ENCODE results near the gene MIAT.

MIAT gene

DNA sequence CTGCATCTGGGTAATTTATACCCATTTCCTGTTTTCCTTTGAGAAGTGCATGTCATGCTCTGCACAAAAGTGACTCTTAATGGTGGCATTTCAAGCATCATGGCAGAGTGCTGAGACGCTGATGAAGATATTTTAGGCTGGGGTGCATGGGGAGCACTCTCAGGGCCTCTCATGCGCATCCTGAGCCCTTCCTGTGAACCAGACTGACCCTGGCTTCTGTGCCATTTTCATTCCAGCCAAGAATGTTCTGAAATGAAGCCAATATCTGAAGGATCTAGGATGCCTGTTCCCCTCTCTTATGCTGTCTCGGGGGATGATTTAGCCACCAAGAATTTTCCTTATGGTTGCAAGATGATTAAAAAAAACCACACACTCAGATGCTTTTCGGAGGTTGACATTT is 61.5 kb downstream of the MIAT start:
- no peak overlapping the region for H3K18ac ChIP-seq (ENCODE audit: low read length)

DNA sequence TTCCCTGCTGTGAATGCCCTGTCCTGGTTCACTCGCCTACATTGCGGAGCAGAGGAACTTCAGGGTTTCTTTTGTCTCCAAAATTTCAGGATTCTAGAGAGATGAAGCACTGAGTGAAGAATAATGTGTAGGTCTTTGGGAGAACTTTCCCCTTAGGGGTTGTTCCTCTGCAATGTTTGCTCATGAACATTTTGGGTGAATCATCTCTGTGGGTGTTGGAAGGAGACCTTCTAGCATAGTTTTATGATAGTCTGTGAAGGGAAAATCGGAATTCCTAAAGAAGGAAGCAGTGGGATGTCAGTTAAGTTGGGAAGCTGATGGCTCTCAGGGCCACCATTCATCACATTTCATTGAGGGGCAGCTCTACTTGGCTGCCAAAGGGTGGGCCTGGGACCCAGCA is 64.8 kb downstream of the MIAT start:
- H3K4ac ChIP-seq (ENCODE audit: low read length), result no peak overlapping the region
- H3K4me3 ChIP-seq (ENCODE audit: low read length in 2 of 2), result no peak overlapping the region
- H4K8ac ChIP-seq (ENCODE audit: low read depth, low read length), result no peak overlapping the region
- peak overlapping the region; percentile 11 for H3K14ac ChIP-seq (ENCODE audit: low read length)
- H3K18ac ChIP-seq (ENCODE audit: low read length), result no peak overlapping the region
- no peak overlapping the region for H2BK15ac ChIP-seq (ENCODE audit: low read length)
- H4K91ac ChIP-seq (ENCODE audit: low read depth, low read length, poor library complexity), result no peak overlapping the region
- no peak overlapping the region for H3K9ac ChIP-seq (ENCODE audit: low read depth, low read length, poor library complexity)
- H3K36me3 ChIP-seq (replicated peaks in 1 of 2; ENCODE audit: control insufficient read depth in 2 of 2, insufficient read depth in 2 of 2, low read length in 2 of 2), result peaks cover 0 to 4% of the 10 kb centered on the region in 2 donors
- no peaks in the 10 kb centered on the region for H3K79me1 ChIP-seq (ENCODE audit: low read depth, low read length)
- H2AFZ ChIP-seq (ENCODE audit: low read length), result no peak overlapping the region
- H2BK5ac ChIP-seq (ENCODE audit: low read length), result no peak overlapping the region
- peaks cover 0 to 2% (median 0%) of the 10 kb centered on the region in 3 experiments for H3K27me3 ChIP-seq (ENCODE audit: control insufficient read depth in 3 of 3, insufficient read depth in 3 of 3, low read depth in 1 of 3, low read length in 3 of 3)
- no CpG with 5 or more reads among the region's 3 CpGs for WGBS, 2 donors (ENCODE audit: extremely low coverage in 2 of 2, insufficient read length in 2 of 2, insufficient replicate concordance in 1 of 2)
- peaks cover 0 to 17% of the 10 kb centered on the region in 2 donors for H3K9me3 ChIP-seq (replicated peaks in 1 of 2; ENCODE audit: control insufficient read depth in 2 of 2, insufficient read depth in 1 of 2, low read depth in 1 of 2, low read length in 2 of 2)
- H2AK5ac ChIP-seq (ENCODE audit: low read depth, low read length), result no peak overlapping the region
- no peak overlapping the region for H3K27ac ChIP-seq (replicated peaks; ENCODE audit: low read length)
- no peak overlapping the region for H3K4me2 ChIP-seq (ENCODE audit: insufficient read depth, low read length, poor library complexity, severe bottlenecking)
- no peak overlapping the region for H2BK12ac ChIP-seq (ENCODE audit: low read length)
- H3K4me1 ChIP-seq (ENCODE audit: control insufficient read depth in 2 of 2, insufficient read depth in 1 of 2, low read depth in 1 of 2, low read length in 2 of 2), result peaks cover 0 to under 1% of the 10 kb centered on the region in 2 donors
- H3K23ac ChIP-seq (ENCODE audit: low read depth, low read length, poor library complexity), result no peak overlapping the region
- DNase-seq (ENCODE audit: low spot score), result no peak
- no peak overlapping the region for H2BK120ac ChIP-seq (ENCODE audit: low read depth, low read length)

More for the DNA sequence above, 61.5 kb downstream of the MIAT start:
- H3K4me1 ChIP-seq (ENCODE audit: control insufficient read depth in 2 of 2, insufficient read depth in 1 of 2, low read depth in 1 of 2, low read length in 2 of 2), result peaks cover 8 to 9% of the 10 kb centered on the region in 2 donors
- no CpG with 5 or more reads among the region's 4 CpGs for WGBS, 2 donors (ENCODE audit: extremely low coverage in 2 of 2, insufficient read length in 2 of 2, insufficient replicate concordance in 1 of 2)
- no peak for DNase-seq (ENCODE audit: low spot score)
- H3K9me3 ChIP-seq (replicated peaks in 1 of 2; ENCODE audit: control insufficient read depth in 2 of 2, insufficient read depth in 1 of 2, low read depth in 1 of 2, low read length in 2 of 2), result peaks cover 0 to under 1% of the 10 kb centered on the region in 2 donors
- no peak overlapping the region for H2BK5ac ChIP-seq (ENCODE audit: low read length)
- H3K9ac ChIP-seq (ENCODE audit: low read depth, low read length, poor library complexity), result no peak overlapping the region
- H3K27me3 ChIP-seq (ENCODE audit: control insufficient read depth in 3 of 3, insufficient read depth in 3 of 3, low read depth in 1 of 3, low read length in 3 of 3), result peaks cover 0 to 2% (median 0%) of the 10 kb centered on the region in 3 experiments
- no peak overlapping the region for H4K8ac ChIP-seq (ENCODE audit: low read depth, low read length)
- H3K36me3 ChIP-seq (replicated peaks in 1 of 2; ENCODE audit: control insufficient read depth in 2 of 2, insufficient read depth in 2 of 2, low read length in 2 of 2), result peaks cover 0 to 4% of the 10 kb centered on the region in 2 donors
- H3K14ac ChIP-seq (ENCODE audit: low read length), result no peak overlapping the region
- H3K4me2 ChIP-seq (ENCODE audit: insufficient read depth, low read length, poor library complexity, severe bottlenecking), result no peak overlapping the region
- H4K91ac ChIP-seq (ENCODE audit: low read depth, low read length, poor library complexity), result no peak overlapping the region
- H2BK15ac ChIP-seq (ENCODE audit: low read length), result no peak overlapping the region
- H3K27ac ChIP-seq (replicated peaks; ENCODE audit: low read length), result no peak overlapping the region
- H2BK120ac ChIP-seq (ENCODE audit: low read depth, low read length), result no peak overlapping the region
- H2BK12ac ChIP-seq (ENCODE audit: low read length), result no peak overlapping the region
- H3K23ac ChIP-seq (ENCODE audit: low read depth, low read length, poor library complexity), result no peak overlapping the region
- no peak overlapping the region for H2AK5ac ChIP-seq (ENCODE audit: low read depth, low read length)
- no peaks in the 10 kb centered on the region for H3K79me1 ChIP-seq (ENCODE audit: low read depth, low read length)
- no peak overlapping the region for H3K4ac ChIP-seq (ENCODE audit: low read length)
- H3K4me3 ChIP-seq (ENCODE audit: low read length in 2 of 2), result no peak overlapping the region
- H2AFZ ChIP-seq (ENCODE audit: low read length), result no peak overlapping the region

DNA sequence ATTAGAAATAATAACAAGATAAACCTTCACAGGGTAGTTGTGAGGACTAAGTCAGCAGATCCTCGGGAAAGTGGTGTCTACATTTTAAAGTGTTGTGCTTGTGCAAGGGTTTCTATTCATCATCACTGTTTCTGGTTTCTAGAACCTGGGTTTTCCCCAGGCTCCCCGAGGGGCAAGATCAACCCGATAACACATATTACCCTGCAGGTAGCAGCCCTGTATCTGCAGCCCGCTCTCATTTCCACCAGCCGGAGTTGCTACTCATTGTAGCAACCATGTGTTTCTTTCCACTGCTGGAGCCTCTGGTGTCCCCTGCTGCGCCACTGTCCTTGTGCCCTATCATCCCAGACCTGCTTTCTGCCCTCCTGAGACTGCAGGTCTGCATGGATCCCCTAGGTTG is 67.0 kb downstream of the MIAT start:
- Histone ChIP-seq H3K23ac (ENCODE audit: low read depth, low read length, poor library complexity) (no peak overlapping the region), H4K8ac (ENCODE audit: low read depth, low read length) (no peak overlapping the region), H3K27me3 (ENCODE audit: control insufficient read depth in 3 of 3, insufficient read depth in 3 of 3, low read depth in 1 of 3, low read length in 3 of 3) (peaks cover 0 to 2% (median 0%) of the 10 kb centered on the region in 3 experiments), H3K4me3 (ENCODE audit: low read length in 2 of 2) (no peak overlapping the region), H3K18ac (ENCODE audit: low read length) (no peak overlapping the region), H3K27ac (replicated peaks; ENCODE audit: low read length) (no peak overlapping the region), H3K9ac (ENCODE audit: low read depth, low read length, poor library complexity) (no peak overlapping the region), H2BK15ac (ENCODE audit: low read length) (no peak overlapping the region), H2BK120ac (ENCODE audit: low read depth, low read length) (no peak overlapping the region), H3K4me2 (ENCODE audit: insufficient read depth, low read length, poor library complexity, severe bottlenecking) (no peak overlapping the region), H2BK5ac (ENCODE audit: low read length) (no peak overlapping the region), H3K14ac (ENCODE audit: low read length) (no peak overlapping the region), H3K4ac (ENCODE audit: low read length) (no peak overlapping the region), H4K91ac (ENCODE audit: low read depth, low read length, poor library complexity) (no peak overlapping the region), H3K4me1 (ENCODE audit: control insufficient read depth in 2 of 2, insufficient read depth in 1 of 2, low read depth in 1 of 2, low read length in 2 of 2) (no peaks in the 10 kb centered on the region), H3K36me3 (replicated peaks in 1 of 2; ENCODE audit: control insufficient read depth in 2 of 2, insufficient read depth in 2 of 2, low read length in 2 of 2) (peaks cover 0 to 4% of the 10 kb centered on the region in 2 donors), H2BK12ac (ENCODE audit: low read length) (no peak overlapping the region), H3K9me3 (replicated peaks in 1 of 2; ENCODE audit: control insufficient read depth in 2 of 2, insufficient read depth in 1 of 2, low read depth in 1 of 2, low read length in 2 of 2) (peaks cover 0 to 27% of the 10 kb centered on the region in 2 donors), H3K79me1 (ENCODE audit: low read depth, low read length) (no peaks in the 10 kb centered on the region), H2AFZ (ENCODE audit: low read length) (no peak overlapping the region), H2AK5ac (ENCODE audit: low read depth, low read length) (no peak overlapping the region)
- no peak for DNase-seq (ENCODE audit: low spot score)
- WGBS, 2 donors (ENCODE audit: extremely low coverage in 2 of 2, insufficient read length in 2 of 2, insufficient replicate concordance in 1 of 2), result no CpG with 5 or more reads among the region's 6 CpGs

DNA sequence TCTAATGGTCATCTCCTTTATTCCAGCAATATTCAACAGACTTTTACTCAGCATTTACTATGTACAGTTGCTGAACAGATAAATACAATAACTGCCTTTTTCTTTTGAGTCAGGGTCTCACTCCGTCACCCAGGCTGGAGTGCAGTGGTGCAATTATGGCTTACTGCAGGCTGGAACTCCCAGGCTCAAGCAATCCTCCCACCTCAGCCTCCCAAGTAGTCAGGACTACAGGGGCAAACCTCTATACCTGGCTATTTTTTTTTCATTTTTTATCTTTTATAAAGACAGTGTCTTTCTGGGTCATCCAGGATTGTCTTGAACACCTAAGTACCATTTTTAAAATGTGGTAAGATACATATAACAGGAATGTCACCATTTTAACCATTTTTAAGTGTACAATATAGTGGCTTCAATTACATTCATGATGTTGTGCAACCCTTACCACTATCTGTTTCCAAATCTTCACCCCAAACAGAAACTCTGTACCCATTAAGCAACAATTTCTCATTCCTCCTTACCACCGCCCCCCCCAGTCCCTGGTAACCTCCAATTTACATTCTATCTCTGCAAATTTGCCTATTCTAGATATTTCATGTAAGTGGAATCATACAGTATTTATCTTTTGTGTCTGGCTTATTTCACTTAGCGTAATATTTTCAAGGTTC is 67.8 kb downstream of the MIAT start:
- Histone ChIP-seq H4K8ac (ENCODE audit: low read depth, low read length) (no peak overlapping the region), H4K91ac (ENCODE audit: low read depth, low read length, poor library complexity) (no peak overlapping the region), H3K4ac (ENCODE audit: low read length) (no peak overlapping the region), H2BK15ac (ENCODE audit: low read length) (no peak overlapping the region), H3K4me2 (ENCODE audit: insufficient read depth, low read length, poor library complexity, severe bottlenecking) (no peak overlapping the region), H2AK5ac (ENCODE audit: low read depth, low read length) (no peak overlapping the region), H2BK12ac (ENCODE audit: low read length) (no peak overlapping the region), H3K4me1 (ENCODE audit: control insufficient read depth in 2 of 2, insufficient read depth in 1 of 2, low read depth in 1 of 2, low read length in 2 of 2) (no peaks in the 10 kb centered on the region), H3K18ac (ENCODE audit: low read length) (no peak overlapping the region), H3K14ac (ENCODE audit: low read length) (no peak overlapping the region), H2BK5ac (ENCODE audit: low read length) (no peak overlapping the region), H3K36me3 (replicated peaks in 1 of 2; ENCODE audit: control insufficient read depth in 2 of 2, insufficient read depth in 2 of 2, low read length in 2 of 2) (peaks cover 0 to 4% of the 10 kb centered on the region in 2 donors), H3K79me1 (ENCODE audit: low read depth, low read length) (no peaks in the 10 kb centered on the region), H3K27me3 (ENCODE audit: control insufficient read depth in 3 of 3, insufficient read depth in 3 of 3, low read depth in 1 of 3, low read length in 3 of 3) (peaks cover 0 to 2% (median 0%) of the 10 kb centered on the region in 3 experiments), H3K9me3 (replicated peaks in 1 of 2; ENCODE audit: control insufficient read depth in 2 of 2, insufficient read depth in 1 of 2, low read depth in 1 of 2, low read length in 2 of 2) (peaks cover 0 to 27% of the 10 kb centered on the region in 2 donors), H3K4me3 (ENCODE audit: low read length in 2 of 2) (no peak overlapping the region), H2BK120ac (ENCODE audit: low read depth, low read length) (no peak overlapping the region), H3K23ac (ENCODE audit: low read depth, low read length, poor library complexity) (no peak overlapping the region), H3K9ac (ENCODE audit: low read depth, low read length, poor library complexity) (no peak overlapping the region), H2AFZ (ENCODE audit: low read length) (no peak overlapping the region), H3K27ac (replicated peaks; ENCODE audit: low read length) (no peak overlapping the region)
- WGBS, 2 donors (ENCODE audit: extremely low coverage in 2 of 2, insufficient read length in 2 of 2, insufficient replicate concordance in 1 of 2), result no CpG with 5 or more reads among the region's 3 CpGs
- no peak for DNase-seq (ENCODE audit: low spot score)

Measured in neuronal stem cell (in vitro differentiated cells).